ENCODE results near the gene PRDX4.
"Not testable (repeated sequence)": the region's sequence is repeated elsewhere in the genome, so short reads cannot be mapped to it uniquely, and the experiment has no call there.

The PRDX4 gene

GRCh38 chrX:23667239-23668177 lies at the start of gene PRDX4:
Gene PRDX4 (plus strand): TSS chrX:23667493. CDS start chrX:23667571, 78 bp downstream.
- DNase-seq (ENCODE audit: low read depth, low spot score): peak; percentile 47

GRCh38 chrX:23621621-23622265 lies 45.5 kb upstream of the PRDX4 start:
- no peak for DNase-seq (ENCODE audit: low read depth, low spot score)

DNA sequence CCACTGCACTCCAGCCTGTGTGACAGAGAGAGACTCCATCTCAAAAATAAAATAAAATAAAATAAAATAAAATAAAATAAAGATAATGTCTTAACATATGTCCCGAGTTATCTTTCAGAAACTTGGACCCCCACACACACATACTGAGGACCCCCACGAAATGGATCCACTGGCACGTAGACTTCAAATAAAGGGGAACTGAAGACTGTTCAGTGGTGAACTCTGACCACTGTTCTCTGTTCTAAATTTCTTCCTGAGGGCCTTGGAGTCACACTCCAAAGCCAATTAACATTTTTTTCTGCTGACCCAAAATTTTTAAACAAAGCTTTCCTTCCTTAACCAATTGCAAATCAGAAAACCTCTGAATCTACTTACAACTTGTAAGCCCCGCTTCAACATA lies 43.5 kb upstream of the PRDX4 start:
- no peak for DNase-seq (ENCODE audit: low read depth, low spot score)

DNA sequence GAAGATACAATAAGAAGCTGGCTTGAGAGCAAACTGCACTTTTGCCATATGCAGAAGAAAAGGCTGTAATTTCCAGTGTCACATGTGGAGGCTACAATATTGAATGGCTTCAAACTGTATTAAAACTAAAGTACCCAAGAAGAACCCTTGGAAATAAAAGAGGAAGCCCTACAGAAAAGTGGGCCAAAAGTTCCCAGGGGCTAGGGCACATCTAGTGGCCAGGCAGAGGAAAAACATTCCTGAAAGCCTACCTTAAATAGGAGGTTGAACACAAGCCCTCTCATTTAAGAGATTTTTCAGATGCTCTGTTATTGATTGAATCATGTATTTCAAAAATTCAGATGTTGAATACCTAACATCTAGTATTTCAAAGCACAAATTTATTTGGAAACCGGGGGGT lies 40.6 kb upstream of the PRDX4 start:
- DNase-seq (ENCODE audit: low read depth, low spot score): no peak

GRCh38 chrX:23628131-23628530 lies 39.2 kb upstream of the PRDX4 start:
- no peak for DNase-seq (ENCODE audit: low read depth, low spot score)

DNA sequence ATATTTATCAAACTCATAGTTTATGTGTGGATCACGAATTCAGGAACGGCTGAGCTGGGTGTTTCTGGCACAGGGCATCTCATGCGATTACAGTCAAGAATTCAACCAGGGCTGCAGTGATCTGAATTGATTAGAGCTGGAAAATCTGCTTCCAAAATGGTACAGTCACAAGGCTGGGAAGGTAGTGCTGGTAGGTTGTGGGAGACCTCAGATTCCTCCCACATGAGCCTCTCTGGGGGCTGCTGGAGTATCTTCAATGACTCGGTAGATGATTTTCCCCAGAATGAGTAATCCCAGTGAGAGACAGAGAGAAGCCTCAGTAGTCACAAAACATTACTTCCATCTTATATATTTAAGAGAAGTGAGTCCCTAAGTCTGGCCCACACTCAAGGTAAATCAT lies 36.2 kb upstream of the PRDX4 start:
- DNase-seq (ENCODE audit: low read depth, low spot score): no peak

- no peak for DNase-seq (ENCODE audit: low read depth, low spot score)
Measured at GRCh38 chrX:23633834-23634580, 33.3 kb upstream of the PRDX4 start.

GRCh38 chrX:23637187-23637586 lies 30.1 kb upstream of the PRDX4 start:
- no peak for DNase-seq (ENCODE audit: low read depth, low spot score)

DNA sequence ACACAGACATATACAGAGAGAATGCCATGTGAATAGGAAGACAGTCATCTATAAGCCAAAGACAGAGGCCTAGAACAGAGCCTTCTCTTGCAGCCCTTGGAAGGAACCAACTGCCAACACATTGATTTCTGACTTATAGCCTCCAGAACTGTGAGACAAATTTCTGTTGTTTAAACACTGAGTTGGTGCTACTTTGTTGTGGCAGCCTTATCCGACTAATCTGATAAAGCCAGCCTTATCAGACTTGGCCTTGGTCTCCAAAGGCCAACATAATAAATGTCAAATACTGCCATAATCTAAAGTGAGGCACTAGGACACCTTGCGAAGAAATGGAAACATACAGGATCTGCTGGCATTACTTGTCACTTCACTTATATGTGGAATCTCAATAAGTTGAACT lies 24.3 kb upstream of the PRDX4 start:
- DNase-seq (ENCODE audit: low read depth, low spot score): no peak

DNA sequence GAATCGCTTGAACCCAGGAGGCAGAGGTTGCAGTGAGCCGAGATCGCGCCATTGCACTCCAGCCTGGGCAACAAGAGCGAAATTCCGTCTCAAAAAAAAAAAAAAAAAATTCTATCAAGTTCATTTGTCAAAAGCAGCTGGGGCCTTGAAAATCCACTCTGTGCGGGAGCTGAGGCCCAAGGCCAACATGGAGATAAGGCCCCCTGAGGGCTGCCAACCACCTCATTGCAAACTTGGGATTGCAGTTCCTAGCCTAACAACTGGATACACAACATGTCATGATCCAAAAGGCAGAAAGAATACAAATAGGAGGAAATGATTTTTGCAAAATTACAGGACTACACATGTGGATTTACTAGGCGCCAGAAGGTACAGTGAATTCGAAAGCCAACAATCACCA lies 22.5 kb upstream of the PRDX4 start:
- DNase-seq (ENCODE audit: low read depth, low spot score): no peak

GRCh38 chrX:23656091-23656490 lies 11.2 kb upstream of the PRDX4 start:
- DNase-seq (ENCODE audit: low read depth, low spot score): no peak

GRCh38 chrX:23656684-23657083 lies 10.6 kb upstream of the PRDX4 start:
- no peak for DNase-seq (ENCODE audit: low read depth, low spot score)

DNA sequence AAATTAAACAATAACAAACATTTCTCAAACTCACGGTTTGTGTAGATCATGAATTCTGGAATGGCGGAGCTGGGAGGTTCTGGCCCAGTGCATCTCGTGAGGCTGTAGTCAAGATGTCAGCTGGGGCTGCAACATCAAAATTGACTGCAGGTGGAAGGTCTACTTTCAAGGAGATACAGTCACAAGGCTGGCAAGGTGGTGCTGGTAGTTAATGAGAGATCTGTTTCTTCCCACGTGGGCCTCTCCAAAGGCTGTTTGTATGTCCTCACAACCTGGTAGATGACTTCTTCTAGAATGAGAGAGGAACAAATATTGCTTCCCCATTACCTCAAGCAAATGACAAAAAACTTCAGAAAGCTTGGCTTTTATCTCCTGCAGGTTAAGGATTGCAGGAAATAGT lies 8.0 kb upstream of the PRDX4 start:
- DNase-seq (ENCODE audit: low read depth, low spot score): no peak

GRCh38 chrX:23660083-23660765 lies 7.1 kb upstream of the PRDX4 start:
- DNase-seq (ENCODE audit: low read depth, low spot score): not testable (repeated sequence)

DNA sequence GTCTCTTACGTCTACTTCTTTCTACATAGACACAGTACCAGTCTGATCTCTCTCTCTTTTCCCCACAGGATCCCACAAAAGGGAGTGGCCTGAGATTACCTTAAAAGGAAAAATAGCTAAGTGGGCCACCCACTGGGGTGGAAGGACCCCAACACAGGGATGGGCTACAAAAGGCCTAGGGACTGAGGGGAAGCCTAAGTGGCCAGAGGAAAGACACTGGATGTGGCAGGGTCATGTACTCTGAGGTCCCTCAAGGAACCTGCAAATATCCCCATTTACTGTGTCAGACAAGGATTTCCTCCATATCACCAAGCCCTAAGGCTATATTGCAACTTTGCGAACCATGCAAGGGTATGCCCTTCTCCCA lies 6.5 kb upstream of the PRDX4 start:
- DNase-seq (ENCODE audit: low read depth, low spot score): no peak

DNA sequence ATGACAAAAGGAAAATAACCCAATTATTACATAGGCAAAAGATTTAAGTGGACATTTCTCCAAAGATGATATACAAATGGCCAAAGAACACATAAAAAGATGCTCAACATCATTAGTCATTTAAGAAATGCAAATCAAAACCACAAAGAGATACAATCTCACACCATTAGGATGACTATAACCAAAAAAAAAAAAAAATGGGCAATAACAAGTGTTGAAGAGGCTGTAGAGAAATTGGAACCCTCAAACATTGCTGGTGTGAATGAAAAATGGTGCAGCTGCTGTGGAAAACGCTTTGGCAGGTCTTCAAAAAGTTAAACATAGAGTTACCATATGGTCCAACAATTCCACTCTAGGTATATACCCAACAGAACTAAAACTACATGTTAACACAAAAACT lies 5.6 kb upstream of the PRDX4 start:
- DNase-seq (ENCODE audit: low read depth, low spot score): no peak

GRCh38 chrX:23662187-23662586 lies 5.1 kb upstream of the PRDX4 start:
- DNase-seq (ENCODE audit: low read depth, low spot score): no peak

GRCh38 chrX:23662853-23663252 lies 4.4 kb upstream of the PRDX4 start:
- DNase-seq (ENCODE audit: low read depth, low spot score): no peak

GRCh38 chrX:23664496-23664895 lies 2.8 kb upstream of the PRDX4 start:
- DNase-seq (ENCODE audit: low read depth, low spot score): no peak

GRCh38 chrX:23666282-23666681 lies 1.0 kb upstream of the PRDX4 start:
- DNase-seq (ENCODE audit: low read depth, low spot score): no peak

GRCh38 chrX:23668335-23668734 lies 1.0 kb downstream of the PRDX4 start:
- DNase-seq (ENCODE audit: low read depth, low spot score): no peak

- DNase-seq (ENCODE audit: low read depth, low spot score): no peak
Measured at GRCh38 chrX:23670528-23670927, 3.2 kb downstream of the PRDX4 start.

Data from activated naive CD8-positive, alpha-beta T cell treated with anti-CD3 and anti-CD28 coated beads, Interleukin-2, amount 50 U/mL, for 16 hours (primary cell).